Endothelial cell (in vitro differentiated cells): Measurements from ENCODE around the gene ZBTB33. TPM values are rescaled to one million over a fixed set of nuclear protein-coding genes. Genes with fewer than 3 reads are reported as not detected.

ENCODE experiments used
- DNase-seq: peaks from one replicate; pipeline ENCODE4 v3.0.0; 2021; ENCODE audit warnings: low spot score
- H3K27ac Mint-ChIP-seq: one replicate; pipeline ENCODE4 v1.8.0; 2021; ENCODE audit warnings: mixed read lengths, inconsistent platforms; ENCODE audit not compliant: unreplicated experiment
- H3K27me3 Mint-ChIP-seq: one replicate; pipeline ENCODE4 v1.8.0; 2021; ENCODE audit warnings: mild to moderate bottlenecking, moderate library complexity, mixed read lengths, inconsistent platforms; ENCODE audit not compliant: unreplicated experiment
- H3K36me3 Mint-ChIP-seq: one replicate; pipeline ENCODE4 v1.8.0; 2021; ENCODE audit warnings: mild to moderate bottlenecking, low read depth, mixed read lengths, inconsistent platforms; ENCODE audit not compliant: unreplicated experiment
- H3K4me1 Mint-ChIP-seq: one replicate; pipeline ENCODE4 v1.8.0; 2021; ENCODE audit warnings: mild to moderate bottlenecking, mixed read lengths, inconsistent platforms; ENCODE audit not compliant: unreplicated experiment
- H3K4me3 Mint-ChIP-seq: one replicate; pipeline ENCODE4 v1.8.0; 2021; ENCODE audit warnings: mild to moderate bottlenecking, mixed read lengths, inconsistent platforms; ENCODE audit not compliant: unreplicated experiment
- H3K9me3 Mint-ChIP-seq: one replicate; pipeline ENCODE4 v1.8.0; 2021; ENCODE audit warnings: mixed read lengths, inconsistent platforms; ENCODE audit not compliant: unreplicated experiment
- CTCF ChIP-seq: fragments of 200-600 bp; sonication (generic); IDR thresholded peaks from one replicate; pipeline ENCODE4 v1.5.0; 2021; ENCODE audit warnings: antibody characterized with exemption; ENCODE audit not compliant: unreplicated experiment
- long read RNA-seq: library from polyadenylated mRNA; unstranded; transcript quantifications from one replicate; pipeline ENCODE4 v2.0.0, GENCODE V29; 2020; ENCODE audit not compliant: unreplicated experiment
- total RNA-seq: library from RNA; stranded (reverse); fragmentation: NEBNext Ultra II Directional; extraction: Animal tissue kit (Norgen Biotek cat#: 25700); gene quantifications from one replicate; pipeline ENCODE4 v1.2.1, GENCODE V29; 2021; ENCODE audit not compliant: unreplicated experiment

Gene ZBTB33
- 21.0 TPM for total RNA-seq
- long read RNA-seq, partial matches to known transcripts = 0 of 1 reads
- long read RNA-seq, other reads (novel, unspliced or antisense) = 1 of 1 reads

GRCh38 chrX:120250522-120251271 is at the start of gene ZBTB33:
Gene ZBTB33 (plus strand): TSS chrX:120250812. CDS start chrX:120253416, 2,604 bp downstream.
- Mint-ChIP-seq H3K27ac (peak within 1 kb of the TSS; percentile 88), H3K27me3 (peaks cover 3% of the 10 kb centered on the region), H3K4me3 (peak within 1 kb of the TSS; percentile 98), H3K9me3 (no peaks in the 10 kb centered on the region), H3K36me3 (peaks cover 3% of the 10 kb centered on the region), H3K4me1 (peaks cover 9% of the 10 kb centered on the region)
- TF ChIP-seq CTCF = peak; percentile 49
- peak; percentile 88 for DNase-seq

- no peak overlapping the region for H3K4me3 Mint-ChIP-seq
- DNase-seq = no peak
- H3K9me3 Mint-ChIP-seq = no peaks in the 10 kb centered on the region
- TF ChIP-seq CTCF = no peak
- H3K27ac Mint-ChIP-seq = no peak overlapping the region
- H3K27me3 Mint-ChIP-seq = no peaks in the 10 kb centered on the region
- H3K4me1 Mint-ChIP-seq = peaks cover 7% of the 10 kb centered on the region
- no peaks in the 10 kb centered on the region for H3K36me3 Mint-ChIP-seq
These were observed 49.8 kb upstream of the ZBTB33 start for GRCh38 chrX:120200851-120201250.

- TF ChIP-seq CTCF = no peak
- Mint-ChIP-seq H3K27ac (no peak overlapping the region), H3K4me3 (no peak overlapping the region), H3K9me3 (no peaks in the 10 kb centered on the region), H3K27me3 (no peaks in the 10 kb centered on the region), H3K36me3 (no peaks in the 10 kb centered on the region), H3K4me1 (no peaks in the 10 kb centered on the region)
- DNase-seq = no peak
These were observed 44.5 kb upstream of the ZBTB33 start for GRCh38 chrX:120205816-120206753.

GRCh38 chrX:120207009-120207605 is 43.5 kb upstream of the ZBTB33 start:
- no peaks in the 10 kb centered on the region for H3K36me3 Mint-ChIP-seq
- no peaks in the 10 kb centered on the region for H3K9me3 Mint-ChIP-seq
- no peak overlapping the region for H3K4me3 Mint-ChIP-seq
- no peaks in the 10 kb centered on the region for H3K27me3 Mint-ChIP-seq
- H3K27ac Mint-ChIP-seq = no peak overlapping the region
- no peak for TF ChIP-seq CTCF
- H3K4me1 Mint-ChIP-seq = no peaks in the 10 kb centered on the region
- DNase-seq = no peak
